Tibial nerve (tissue), 4 donors: ENCODE data around the gene CTU2. TPM values are rescaled to one million over a fixed set of nuclear protein-coding genes. Genes with fewer than 3 reads are reported as not detected.

Experiments
- DNase-seq, 2 donors: peaks; one replicate each; pipeline ENCODE4 v3.0.0-alpha.2; 2019; ENCODE audit warnings: low spot score in 2 of 2
- H3K27ac ChIP-seq, 4 donors: fragments of 200-600 bp; sonication (generic) in 3 of 4; one replicate each; pipeline ENCODE4 v1.5.1; 2017 to 2019; ENCODE audit warnings: mild to moderate bottlenecking in 1 of 4
- H3K27me3 ChIP-seq, 2 donors: fragments of 200-600 bp; sonication (generic) in 1 of 2; one replicate each; pipeline versions ENCODE4 v1.5.1 to v1.6.0; 2017 to 2019
- H3K36me3 ChIP-seq, 3 donors: fragments of 200-600 bp; sonication (generic); one replicate each; pipeline ENCODE4 v1.5.1; 2018 to 2019
- H3K4me1 ChIP-seq, 4 donors: fragments of 200-600 bp; sonication (generic) in 3 of 4; one replicate each; pipeline ENCODE4 v1.5.1; 2017 to 2019
- H3K4me3 ChIP-seq, 4 donors: fragments of 200-600 bp; sonication (generic) in 3 of 4; one replicate each; pipeline ENCODE4 v1.5.1; 2017 to 2019; ENCODE audit warnings: mild to moderate bottlenecking in 1 of 4, moderate library complexity in 1 of 4
- H3K9me3 ChIP-seq, 4 donors: fragments of 200-600 bp; sonication (generic) in 3 of 4; one replicate each; pipeline ENCODE4 v1.5.1; 2017 to 2019
- CTCF ChIP-seq, 5 experiments: fragments of 200-600 bp in 3 of 5; fragments of 450-650 bp in 2 of 5; sonication (generic) in 3 of 5; IDR thresholded peaks; one replicate each; pipeline ENCODE4 v1.5.1; 2016 to 2019; ENCODE audit warnings: antibody characterized with exemption in 5 of 5, mild to moderate bottlenecking in 3 of 5, moderate library complexity in 2 of 5
- EP300 ChIP-seq, 2 donors: sonication (generic); formaldehyde crosslinking; IDR thresholded peaks; one replicate each; pipeline ENCODE4 v1.6.1; 2017; ENCODE audit warnings: antibody characterized with exemption in 2 of 2, mild to moderate bottlenecking in 1 of 2
- POLR2A ChIP-seq, 2 donors: fragments of 450-650 bp; IDR thresholded peaks; one replicate each; pipeline ENCODE4 v1.6.1; 2017; ENCODE audit warnings: antibody characterized with exemption in 2 of 2, mild to moderate bottlenecking in 2 of 2, moderate library complexity in 2 of 2
- WGBS, 2 donors: methylation state at CpG; one replicate each; pipeline ENCODE4 v1.1.5; 2018; 5-methylcytosine and 5-hydroxymethylcytosine counted together
- total RNA-seq, 4 donors: library from RNA; depleted of rRNA; stranded (reverse); fragments of >200 nt; gene quantifications; one replicate each; pipeline ENCODE4 v1.1.0, GENCODE V29; 2016

CTU2 gene
- total RNA-seq, 4 donors from 2014 or later = 12.3 to 22.5 (median 12.5) TPM

- Histone ChIP-seq H3K27ac (no peak overlapping the region), H3K4me3 (no peak overlapping the region), H3K9me3 (no peaks in the 10 kb centered on the region), H3K27me3 (no peaks in the 10 kb centered on the region), H3K4me1 (peaks cover 0 to 18% (median 8%) of the 10 kb centered on the region in 4 donors), H3K36me3 (peaks cover 3 to 50% (median 8%) of the 10 kb centered on the region in 3 donors)
- no peak for DNase-seq
- TF ChIP-seq CTCF (IDR thresholded peaks at IDR 0.05) (no peak), EP300 (IDR thresholded peaks at IDR 0.05) (no peak), POLR2A (IDR thresholded peaks at IDR 0.05) (no peak)
- WGBS, 2 donors = 72 to 75% methylated on average over 17 to 18 of the region's 18 CpGs
These were observed 5.5 kb downstream of the CTU2 start for GRCh38 chr16:88711750-88712340.

- Histone ChIP-seq H3K36me3 (peaks cover 4 to 56% (median 9%) of the 10 kb centered on the region in 3 donors), H3K4me3 (no peak overlapping the region), H3K4me1 (peaks cover 0 to 12% (median 2%) of the 10 kb centered on the region in 4 donors), H3K27ac (no peak overlapping the region), H3K9me3 (no peaks in the 10 kb centered on the region), H3K27me3 (no peaks in the 10 kb centered on the region)
- no peak for DNase-seq
- WGBS, 2 donors = 68% methylated on average over 18 of the region's 25 CpGs; no CpG with 5 or more reads in 1 of the 2 donors
- TF ChIP-seq EP300 (IDR thresholded peaks at IDR 0.05) (no peak), CTCF (IDR thresholded peaks at IDR 0.05) (no peak), POLR2A (IDR thresholded peaks at IDR 0.05) (no peak)
These were observed 6.2 kb downstream of the CTU2 start for GRCh38 chr16:88712362-88712979.

GRCh38 chr16:88713054-88713453, 6.8 kb downstream of the CTU2 start:
- peaks cover 4 to 62% (median 9%) of the 10 kb centered on the region in 3 donors for H3K36me3 ChIP-seq
- no peak overlapping the region for H3K4me3 ChIP-seq
- H3K9me3 ChIP-seq = no peaks in the 10 kb centered on the region

GRCh38 chr16:88713568-88714419, 7.5 kb downstream of the CTU2 start:
- H3K4me1 ChIP-seq = peaks cover 0 to 8% (median 0%) of the 10 kb centered on the region in 4 donors
- 87 to 90% methylated on average over 15 to 27 of the region's 30 CpGs for WGBS, 2 donors
- no peak overlapping the region for H3K27ac ChIP-seq
- peaks cover 4 to 70% (median 9%) of the 10 kb centered on the region in 3 donors for H3K36me3 ChIP-seq
- no peak for TF ChIP-seq CTCF (IDR thresholded peaks at IDR 0.05)
- no peak for TF ChIP-seq EP300 (IDR thresholded peaks at IDR 0.05)
- no peak for TF ChIP-seq POLR2A (IDR thresholded peaks at IDR 0.05)
- H3K9me3 ChIP-seq = no peaks in the 10 kb centered on the region
- no peak for DNase-seq
- no peak overlapping the region for H3K4me3 ChIP-seq
- no peaks in the 10 kb centered on the region for H3K27me3 ChIP-seq

More at GRCh38 chr16:88713054-88713453, 6.8 kb downstream of the CTU2 start:
- WGBS, 2 donors = 83 to 87% methylated on average over 1 to 3 of the region's 15 CpGs
- peaks cover 0 to 6% (median 0%) of the 10 kb centered on the region in 4 donors for H3K4me1 ChIP-seq
- no peak overlapping the region for H3K27ac ChIP-seq
- no peaks in the 10 kb centered on the region for H3K27me3 ChIP-seq
- DNase-seq = no peak
- no peak for TF ChIP-seq POLR2A (IDR thresholded peaks at IDR 0.05)
- no peak for TF ChIP-seq EP300 (IDR thresholded peaks at IDR 0.05)
- TF ChIP-seq CTCF (IDR thresholded peaks at IDR 0.05) = no peak
